Activated CD4-positive, CD25-positive, alpha-beta regulatory T cell treated with anti-CD3 and anti-CD28 coated beads, Interleukin-2, amount 50 U/mL, for 72 hours (primary cell): ENCODE data around the gene MCU.
"Not testable (repeated sequence)": the region's sequence is repeated elsewhere in the genome, so short reads cannot be mapped to it uniquely, and the experiment has no call there.

ENCODE experiments used
- DNase-seq: peaks from one replicate; pipeline ENCODE4 v3.0.0; 2021

Gene MCU

GRCh38 chr10:72913287-72913686 lies 221.3 kb downstream of the MCU start:
- no peak for DNase-seq

- DNase-seq: not testable (repeated sequence)
These were observed 225.3 kb downstream of the MCU start for GRCh38 chr10:72917201-72917600.

GRCh38 chr10:72917803-72918332 lies 225.9 kb downstream of the MCU start:
- not testable (repeated sequence) for DNase-seq

DNA sequence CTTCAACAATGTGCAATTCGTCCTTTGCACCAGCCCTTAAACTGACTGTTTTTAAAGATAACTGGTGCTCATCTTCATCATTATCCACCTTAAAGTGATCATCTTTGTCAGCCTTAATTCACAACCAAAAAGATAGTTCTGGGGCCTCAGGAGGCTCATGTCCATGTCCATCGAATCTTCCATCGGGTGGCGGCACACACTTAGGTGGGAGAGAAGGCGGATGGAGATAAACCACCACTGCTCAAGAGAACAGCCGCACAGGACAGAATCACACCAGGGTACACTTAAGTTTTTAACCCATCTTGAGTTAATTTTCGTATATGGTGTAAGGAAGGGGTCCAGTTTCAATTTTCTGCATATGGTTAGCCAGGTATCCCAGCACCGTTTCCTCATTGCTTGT lies 226.4 kb downstream of the MCU start:
- no peak for DNase-seq

GRCh38 chr10:72921147-72921683 lies 229.3 kb downstream of the MCU start:
- DNase-seq: not testable (repeated sequence)

DNA sequence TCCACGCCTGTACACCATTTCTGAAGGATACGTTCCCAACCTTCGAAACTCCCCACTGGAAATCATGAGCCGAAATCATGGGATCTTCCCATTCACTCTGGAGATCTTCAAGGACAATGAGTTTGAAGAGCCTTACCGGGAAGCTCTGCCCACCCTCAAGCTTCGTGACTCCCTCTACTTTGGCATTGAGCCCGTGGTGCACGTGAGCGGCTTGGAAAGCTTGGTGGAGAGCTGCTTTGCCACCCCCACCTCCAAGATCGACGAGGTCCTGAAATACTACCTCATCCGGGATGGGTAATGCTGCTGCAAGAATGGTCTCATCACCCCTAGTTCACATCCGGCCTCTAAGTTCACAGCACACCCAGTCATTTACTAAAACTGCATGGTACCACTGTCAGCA lies 232.4 kb downstream of the MCU start:
- no peak for DNase-seq

DNA sequence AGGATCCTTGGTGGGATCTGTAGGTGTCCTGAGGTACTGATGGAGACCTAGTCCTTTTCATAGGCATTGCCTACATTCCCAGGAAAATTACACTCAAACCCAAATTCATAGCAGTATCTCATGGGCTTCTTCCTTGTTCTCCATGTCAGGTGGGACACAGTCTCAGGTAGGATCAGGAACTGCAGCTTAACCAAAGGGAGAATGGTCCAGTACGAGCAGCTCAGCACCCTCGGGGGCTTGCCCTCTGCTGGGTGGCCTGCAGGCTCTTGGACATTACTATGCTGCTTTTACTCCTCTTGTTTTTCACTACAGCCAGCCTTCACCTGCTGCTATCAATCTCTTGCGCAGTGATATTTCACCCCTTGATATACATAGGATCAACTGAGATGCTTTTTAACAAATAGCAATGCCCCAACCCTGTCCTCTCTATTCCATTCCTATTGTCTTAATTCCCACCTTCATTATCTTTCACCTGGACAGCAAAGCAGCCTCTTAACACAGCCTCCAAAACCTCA lies 234.1 kb downstream of the MCU start:
- no peak for DNase-seq

DNA sequence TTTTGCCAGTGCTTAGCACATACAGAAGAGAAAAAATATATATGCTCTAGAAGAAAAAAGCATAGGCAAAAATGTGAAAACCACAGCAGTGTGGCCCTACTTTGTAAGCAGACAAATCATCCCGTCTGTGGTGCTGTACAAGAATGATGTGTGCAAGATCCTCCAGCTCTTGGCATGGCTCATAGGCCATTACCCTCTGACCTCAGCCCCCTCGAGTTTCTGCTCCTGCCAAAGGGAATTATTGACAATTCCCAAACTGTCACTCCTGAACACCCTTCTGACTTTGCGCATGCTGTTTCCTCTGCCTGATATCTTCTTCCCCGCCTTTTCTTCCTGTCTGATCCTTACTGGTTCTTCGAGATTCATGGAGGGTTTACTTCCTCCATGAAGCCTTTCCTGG lies 235.5 kb downstream of the MCU start:
- DNase-seq: no peak

GRCh38 chr10:72928798-72929197 lies 236.9 kb downstream of the MCU start:
- DNase-seq: no peak

DNA sequence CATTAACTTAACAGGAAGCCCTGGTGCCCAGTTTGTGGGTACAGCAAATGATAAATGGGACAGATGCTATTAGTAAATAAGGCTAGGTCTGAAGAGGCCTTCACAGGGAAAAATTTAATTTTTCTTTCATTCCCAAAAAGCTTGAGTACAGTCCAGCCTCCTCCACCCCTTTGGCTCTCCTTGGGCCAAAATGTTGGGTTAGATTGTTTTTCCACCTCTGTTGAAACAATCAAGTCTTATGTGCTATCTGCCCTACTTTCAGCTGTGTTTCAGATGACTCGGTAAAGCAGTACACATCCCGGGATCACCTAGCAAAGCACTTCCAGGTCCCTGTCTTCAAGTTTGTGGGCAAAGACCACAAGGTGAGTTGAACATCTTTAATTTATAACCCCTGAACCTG lies 238.3 kb downstream of the MCU start:
- no peak for DNase-seq

GRCh38 chr10:72932259-72933015 lies 240.5 kb downstream of the MCU start:
- DNase-seq: no peak

DNA sequence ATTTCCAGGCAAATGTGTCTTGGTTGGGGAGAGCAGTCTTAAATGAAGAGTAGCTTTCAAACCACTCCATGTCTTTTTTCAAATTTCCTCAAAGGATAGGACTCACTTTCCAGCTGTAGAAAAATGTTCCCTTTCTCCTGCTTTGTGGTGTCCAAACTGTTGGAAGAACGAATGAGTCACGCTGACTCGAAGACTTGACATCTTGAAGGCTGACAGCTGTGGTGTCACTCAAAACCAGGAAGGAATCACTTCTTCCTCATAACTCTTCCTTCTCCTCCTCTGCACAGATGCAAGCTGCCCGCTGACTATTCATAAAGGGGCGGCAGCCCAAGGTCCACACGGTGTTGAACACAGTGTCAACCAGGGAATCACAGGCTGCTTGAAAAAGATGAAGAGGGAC lies 243.4 kb downstream of the MCU start:
- no peak for DNase-seq
